Astrocyte (in vitro differentiated cells and primary cell): ENCODE results near the gene SHISA9. TPM values are rescaled to one million over a fixed set of nuclear protein-coding genes. Genes with fewer than 3 reads are reported as not detected.

Experiments
- DNase-seq: peaks from one replicate; pipeline ENCODE4 v3.0.0-alpha.2; 2010; ENCODE audit warnings: low read depth
- FAIRE-seq: peaks from 2 replicates; lab custom pipeline; 2011; peaks lifted over from hg19 to GRCh38; lab: Jason Lieb, UNC
- H2AFZ ChIP-seq: 2 replicates; pipeline ENCODE4 v1.6.0; 2012; ENCODE audit warnings: low read depth, low read length, inconsistent platforms
- H3K27ac ChIP-seq: 2 replicates; pipeline ENCODE4 v1.5.1; 2011; ENCODE audit warnings: low read depth, low read length, inconsistent platforms
- H3K27me3 ChIP-seq: 2 replicates; pipeline ENCODE4 v1.6.0; 2011; ENCODE audit warnings: low read length, inconsistent platforms; ENCODE audit not compliant: insufficient read depth
- H3K36me3 ChIP-seq: 2 replicates; pipeline ENCODE4 v1.5.1; 2011; ENCODE audit warnings: low read length, inconsistent platforms; ENCODE audit not compliant: insufficient read depth
- H3K4me1 ChIP-seq: 2 replicates; pipeline ENCODE4 v1.5.1; 2011; ENCODE audit warnings: low read length, inconsistent platforms; ENCODE audit not compliant: insufficient read depth
- H3K4me2 ChIP-seq: 2 replicates; pipeline ENCODE4 v1.6.0; 2012; ENCODE audit warnings: low read length, inconsistent platforms
- H3K4me3 ChIP-seq: 2 replicates; pipeline ENCODE4 v1.5.1; 2011; ENCODE audit warnings: low read depth, mild to moderate bottlenecking, low read length, inconsistent platforms; ENCODE audit not compliant: insufficient read depth
- H3K79me2 ChIP-seq: 2 replicates; pipeline ENCODE4 v1.6.0; 2012; ENCODE audit warnings: mild to moderate bottlenecking, low read length, inconsistent platforms; ENCODE audit not compliant: insufficient read depth
- H3K9ac ChIP-seq: 2 replicates; pipeline ENCODE4 v1.6.0; 2012; ENCODE audit warnings: mild to moderate bottlenecking, low read length, inconsistent platforms
- H3K9me3 ChIP-seq: 2 replicates; pipeline ENCODE4 v1.5.1; 2012; ENCODE audit warnings: low read depth, mild to moderate bottlenecking, low read length, inconsistent platforms; ENCODE audit not compliant: insufficient read depth
- H4K20me1 ChIP-seq: 2 replicates; pipeline ENCODE4 v1.6.0; 2012; ENCODE audit warnings: low read length, inconsistent platforms; ENCODE audit not compliant: insufficient read depth
- H3K27ac Mint-ChIP-seq: one replicate; pipeline ENCODE4 v1.8.0; 2021; ENCODE audit warnings: mild to moderate bottlenecking, mixed read lengths; ENCODE audit not compliant: unreplicated experiment
- H3K27me3 Mint-ChIP-seq: one replicate; pipeline ENCODE4 v1.8.0; 2021; ENCODE audit warnings: low read depth, mixed read lengths; ENCODE audit not compliant: unreplicated experiment
- H3K36me3 Mint-ChIP-seq: one replicate; pipeline ENCODE4 v1.8.0; 2021; ENCODE audit warnings: low read depth, mixed read lengths; ENCODE audit not compliant: unreplicated experiment
- H3K4me1 Mint-ChIP-seq: one replicate; pipeline ENCODE4 v1.8.0; 2021; ENCODE audit warnings: low read depth, mixed read lengths; ENCODE audit not compliant: unreplicated experiment
- H3K4me3 Mint-ChIP-seq: one replicate; pipeline ENCODE4 v1.8.0; 2021; ENCODE audit warnings: mild to moderate bottlenecking, moderate library complexity, mixed read lengths; ENCODE audit not compliant: unreplicated experiment
- H3K9me3 Mint-ChIP-seq: one replicate; pipeline ENCODE4 v1.8.0; 2021; ENCODE audit warnings: mild to moderate bottlenecking, mixed read lengths; ENCODE audit not compliant: unreplicated experiment
- EZH2 ChIP-seq: IDR thresholded peaks from 2 replicates; pipeline ENCODE4 v1.6.1; 2012; ENCODE audit warnings: mild to moderate bottlenecking, low read length, inconsistent platforms; ENCODE audit not compliant: insufficient read depth
- total RNA-seq: library from RNA; stranded (reverse); gene quantifications from 2 replicates; pipeline ENCODE4 v1.2.1, GENCODE V29; 2021
- TF ChIP-seq, protein P1 (sequence below): IDR thresholded peaks from 2 replicates; pipeline ENCODE4 v1.5.1; 2011; ENCODE audit warnings: low read depth, mild to moderate bottlenecking, inconsistent platforms, low read length, moderate library complexity; ENCODE audit not compliant: insufficient read depth

SHISA9 gene
- total RNA-seq, 1 donor from 2014 or later, result 73.0 TPM

GRCh38 chr16:12936391-12936790, 35.0 kb downstream of the SHISA9 start:
- no peak for FAIRE-seq
- H3K4me1 Mint-ChIP-seq, result peaks cover 15% of the 10 kb centered on the region
- H3K9me3 ChIP-seq, result no peaks in the 10 kb centered on the region

GRCh38 chr16:12941896-12942295, 40.5 kb downstream of the SHISA9 start:
- H3K79me2 ChIP-seq, result no peaks in the 10 kb centered on the region
- H4K20me1 ChIP-seq, result no peaks in the 10 kb centered on the region
- no peak overlapping the region for H3K4me3 ChIP-seq
- H3K4me1 Mint-ChIP-seq, result peaks cover 4% of the 10 kb centered on the region
- H2AFZ ChIP-seq, result no peak overlapping the region
- H3K9me3 ChIP-seq, result no peaks in the 10 kb centered on the region
- no peaks in the 10 kb centered on the region for H3K27me3 ChIP-seq
- FAIRE-seq, result no peak
- H3K27ac Mint-ChIP-seq, result no peak overlapping the region
- no peak overlapping the region for H3K4me2 ChIP-seq
- DNase-seq, result no peak
- H3K9ac ChIP-seq, result no peak overlapping the region
- H3K4me3 Mint-ChIP-seq, result no peak overlapping the region
- H3K27me3 Mint-ChIP-seq, result no peaks in the 10 kb centered on the region
- no peak overlapping the region for H3K27ac ChIP-seq
- H3K9me3 Mint-ChIP-seq, result peaks cover 8% of the 10 kb centered on the region
- no peak for TF ChIP-seq EZH2
- TF ChIP-seq, protein P1, sequence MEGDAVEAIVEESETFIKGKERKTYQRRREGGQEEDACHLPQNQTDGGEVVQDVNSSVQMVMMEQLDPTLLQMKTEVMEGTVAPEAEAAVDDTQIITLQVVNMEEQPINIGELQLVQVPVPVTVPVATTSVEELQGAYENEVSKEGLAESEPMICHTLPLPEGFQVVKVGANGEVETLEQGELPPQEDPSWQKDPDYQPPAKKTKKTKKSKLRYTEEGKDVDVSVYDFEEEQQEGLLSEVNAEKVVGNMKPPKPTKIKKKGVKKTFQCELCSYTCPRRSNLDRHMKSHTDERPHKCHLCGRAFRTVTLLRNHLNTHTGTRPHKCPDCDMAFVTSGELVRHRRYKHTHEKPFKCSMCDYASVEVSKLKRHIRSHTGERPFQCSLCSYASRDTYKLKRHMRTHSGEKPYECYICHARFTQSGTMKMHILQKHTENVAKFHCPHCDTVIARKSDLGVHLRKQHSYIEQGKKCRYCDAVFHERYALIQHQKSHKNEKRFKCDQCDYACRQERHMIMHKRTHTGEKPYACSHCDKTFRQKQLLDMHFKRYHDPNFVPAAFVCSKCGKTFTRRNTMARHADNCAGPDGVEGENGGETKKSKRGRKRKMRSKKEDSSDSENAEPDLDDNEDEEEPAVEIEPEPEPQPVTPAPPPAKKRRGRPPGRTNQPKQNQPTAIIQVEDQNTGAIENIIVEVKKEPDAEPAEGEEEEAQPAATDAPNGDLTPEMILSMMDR, result no peak
- no peaks in the 10 kb centered on the region for H3K4me1 ChIP-seq
- peaks cover 13% of the 10 kb centered on the region for H3K36me3 Mint-ChIP-seq
- H3K36me3 ChIP-seq, result no peaks in the 10 kb centered on the region

More at GRCh38 chr16:12936391-12936790, 35.0 kb downstream of the SHISA9 start:
- Histone ChIP-seq H3K36me3 (no peaks in the 10 kb centered on the region), H2AFZ (no peak overlapping the region), H4K20me1 (no peaks in the 10 kb centered on the region), H3K4me2 (no peak overlapping the region), H3K27ac (no peak overlapping the region), H3K27me3 (no peaks in the 10 kb centered on the region), H3K9ac (no peak overlapping the region), H3K4me1 (no peaks in the 10 kb centered on the region), H3K4me3 (no peak overlapping the region), H3K79me2 (no peaks in the 10 kb centered on the region)
- no peak overlapping the region for H3K4me3 Mint-ChIP-seq
- TF ChIP-seq, protein P1, result no peak
- no peak for TF ChIP-seq EZH2
- H3K27ac Mint-ChIP-seq, result no peak overlapping the region
- H3K27me3 Mint-ChIP-seq, result no peaks in the 10 kb centered on the region
- no peak for DNase-seq
- H3K9me3 Mint-ChIP-seq, result peaks cover 9% of the 10 kb centered on the region
- H3K36me3 Mint-ChIP-seq, result peaks cover 14% of the 10 kb centered on the region

DNA sequence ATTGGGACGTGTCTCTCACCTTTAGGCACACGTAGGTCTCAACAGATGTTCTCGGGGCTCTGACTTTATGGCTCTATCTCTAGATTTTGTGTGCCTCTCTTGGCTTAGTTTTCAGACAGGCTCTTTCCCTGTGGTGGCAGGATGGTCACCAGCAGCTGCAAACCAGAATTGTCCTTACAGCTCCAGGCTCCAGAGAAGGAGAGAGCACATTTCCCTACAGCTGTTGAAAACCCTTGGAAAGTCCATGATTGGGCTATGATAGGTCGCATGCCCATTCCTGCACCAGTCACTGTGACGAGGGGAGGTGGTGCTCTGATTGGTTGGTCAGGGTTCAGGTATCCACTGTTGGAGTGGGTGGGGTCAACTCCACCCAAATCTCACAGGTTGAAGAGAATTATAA, 41.5 kb downstream of the SHISA9 start:
- Mint-ChIP-seq H3K4me3 (no peak overlapping the region), H3K36me3 (peaks cover 13% of the 10 kb centered on the region), H3K9me3 (peaks cover 8% of the 10 kb centered on the region), H3K4me1 (peaks cover 4% of the 10 kb centered on the region), H3K27me3 (no peaks in the 10 kb centered on the region), H3K27ac (no peak overlapping the region)
- Histone ChIP-seq H3K4me3 (no peak overlapping the region), H3K4me2 (no peak overlapping the region), H3K36me3 (no peaks in the 10 kb centered on the region), H3K79me2 (no peaks in the 10 kb centered on the region), H3K9me3 (no peaks in the 10 kb centered on the region), H3K27me3 (no peaks in the 10 kb centered on the region), H2AFZ (no peak overlapping the region), H3K4me1 (no peaks in the 10 kb centered on the region), H3K27ac (no peak overlapping the region), H3K9ac (no peak overlapping the region), H4K20me1 (no peaks in the 10 kb centered on the region)
- DNase-seq (no peak), FAIRE-seq (no peak)
- no peak for TF ChIP-seq EZH2
- TF ChIP-seq, protein P1, result no peak
